Psoas muscle (tissue), 8 donors: Measurements from ENCODE around the gene MAP3K5. TPM values are rescaled to one million over a fixed set of nuclear protein-coding genes. Genes with fewer than 3 reads are reported as not detected.

Experiments used
- ATAC-seq, 4 donors: fragments of 200-7000 bp; cut with Tn5 transposase; one replicate each; pipeline ENCODE4 v1.9.1; 2020; ENCODE audit warnings: moderate library complexity in 3 of 4, mild to moderate bottlenecking in 2 of 4
- DNase-seq, 2 donors: peaks; one replicate each; pipeline ENCODE4 v3.0.0-alpha.2; 2020
- H3K27ac ChIP-seq: fragments of 200-600 bp; one replicate; pipeline ENCODE4 v1.8.0; 2022
- H3K27me3 ChIP-seq, 3 donors: fragments of 200-600 bp in 1 of 3; one replicate each; pipeline versions ENCODE4 v1.6.1 to v1.8.0; 2013 to 2022; ENCODE audit warnings: low read length in 2 of 3, mild to moderate bottlenecking in 2 of 3, moderate library complexity in 1 of 3; ENCODE audit not compliant: insufficient read depth in 3 of 3
- H3K36me3 ChIP-seq, 2 donors: fragments of 200-600 bp in 1 of 2; one replicate each; pipeline versions ENCODE4 v1.6.1 to v1.8.0; 2013 to 2022; ENCODE audit warnings: low read depth in 1 of 2, mild to moderate bottlenecking in 1 of 2, moderate library complexity in 1 of 2; ENCODE audit not compliant: insufficient read depth in 1 of 2
- H3K4me1 ChIP-seq: fragments of 200-600 bp; one replicate; pipeline ENCODE4 v1.8.0; 2022
- H3K4me3 ChIP-seq: fragments of 200-600 bp; one replicate; pipeline ENCODE4 v1.8.0; 2022; ENCODE audit warnings: mild to moderate bottlenecking
- H3K9me3 ChIP-seq: fragments of 200-600 bp; one replicate; pipeline ENCODE4 v1.8.0; 2022
- CTCF ChIP-seq: fragments of 200-600 bp; IDR thresholded peaks from one replicate; pipeline ENCODE4 v1.8.0; 2022; ENCODE audit warnings: antibody characterized with exemption
- WGBS, 3 donors: extraction: QIAGEN DNeasy Blood & Tissue Kit; methylation state at CpG; one replicate each; pipeline versions ENCODE4 v1.1.6 to v1.1.7; 2013; 5-methylcytosine and 5-hydroxymethylcytosine counted together
- intact Hi-C, 2 donors: fragments of 100-400 bp; cut with DNase I; formaldehyde crosslinking; loops; one replicate each; pipeline versions ENCODE4 v1.11.0 to v1.14.2; 2022
- polyA plus RNA-seq, 3 donors: library from polyadenylated mRNA; stranded (reverse); fragments of 200-250 nt; gene quantifications; one replicate each; pipeline ENCODE4 v1.2.3, GENCODE V29; 2013
- total RNA-seq, 4 donors: library from RNA; stranded (reverse); fragmentation: NEBNext Ultra II Directional in 2 of 4; extraction: Animal tissue kit (Norgen Biotek cat#: 25700) in 2 of 4; gene quantifications; one replicate each; pipeline versions ENCODE4 v1.2.1 to v1.2.4, GENCODE V29; 2021 to 2023
- donor health status: healthy with polysubstance abuse.
- donor health status: DM: no; HTN: no; CAD: no; lungs with moderate emphysema.
- donor health status: Bipolar disorder and iron deficiency.
- donor health status: healthy.
- donor health status: DM: yes; HTN: yes; CAD: no.
- donor health status: DM: no; HTN: no; CAD: no.
- donor health status: DM: no; HTN: no; CAD: no.
- donor health status: DM: yes; HTN: yes; CAD: no.

The MAP3K5 gene
- total and polyA plus RNA-seq, 7 donors: 0.91 to 8.3 (median 3.8) TPM

GRCh38 chr6:136782021-136782770 is 10.1 kb downstream of the MAP3K5 start:
- no peaks in the 10 kb centered on the region for H3K27me3 ChIP-seq
- intact Hi-C loops: no loop called here
- H3K27ac ChIP-seq: no peak overlapping the region
- no peaks in the 10 kb centered on the region for H3K36me3 ChIP-seq
- DNase-seq (no peak), ATAC-seq (no peak)
- 80 to 83% (median 82%) methylated on average over 1 of the region's 1 CpG for WGBS, 3 donors
- no peaks in the 10 kb centered on the region for H3K9me3 ChIP-seq
- no peak overlapping the region for H3K4me3 ChIP-seq
- TF ChIP-seq CTCF: no peak
- H3K4me1 ChIP-seq: peaks cover 4% of the 10 kb centered on the region

GRCh38 chr6:136780972-136781371 is 11.3 kb downstream of the MAP3K5 start:
- DNase-seq: no peak
- TF ChIP-seq CTCF: no peak
- no peak for ATAC-seq
- no peaks in the 10 kb centered on the region for H3K27me3 ChIP-seq
- no peaks in the 10 kb centered on the region for H3K9me3 ChIP-seq
- H3K4me1 ChIP-seq: no peaks in the 10 kb centered on the region
- H3K4me3 ChIP-seq: no peak overlapping the region
- 91 to 97% (median 93%) methylated on average over 3 of the region's 3 CpGs for WGBS, 3 donors
- H3K36me3 ChIP-seq: no peaks in the 10 kb centered on the region
- intact Hi-C loops: no loop called here
- H3K27ac ChIP-seq: no peak overlapping the region

- no peak for TF ChIP-seq CTCF
- H3K36me3 ChIP-seq: no peaks in the 10 kb centered on the region
- no peaks in the 10 kb centered on the region for H3K9me3 ChIP-seq
- DNase-seq: no peak
- no peak overlapping the region for H3K4me3 ChIP-seq
- no peak for ATAC-seq
- no peaks in the 10 kb centered on the region for H3K27me3 ChIP-seq
- H3K4me1 ChIP-seq: peaks cover 9% of the 10 kb centered on the region
- no peak overlapping the region for H3K27ac ChIP-seq
- intact Hi-C loops: no loop called here
- 37 to 60% (median 47%) methylated on average over 1 of the region's 1 CpG for WGBS, 3 donors
These were observed 12.6 kb downstream of the MAP3K5 start for GRCh38 chr6:136779682-136780081.

GRCh38 chr6:136777651-136778050 is 14.6 kb downstream of the MAP3K5 start:
- no peaks in the 10 kb centered on the region for H3K36me3 ChIP-seq
- H3K27me3 ChIP-seq: no peaks in the 10 kb centered on the region
- no peak for TF ChIP-seq CTCF
- ATAC-seq (no peak), DNase-seq (no peak)
- no peaks in the 10 kb centered on the region for H3K9me3 ChIP-seq
- H3K4me1 ChIP-seq: peaks cover 23% of the 10 kb centered on the region
- H3K4me3 ChIP-seq: no peak overlapping the region
- no peak overlapping the region for H3K27ac ChIP-seq
- 34 to 57% (median 40%) methylated on average over 3 of the region's 3 CpGs for WGBS, 3 donors
- intact Hi-C loops: no loop called here

GRCh38 chr6:136775548-136775947 is 16.7 kb downstream of the MAP3K5 start:
- DNase-seq (no peak), ATAC-seq (no peak)
- Histone ChIP-seq H3K9me3 (no peaks in the 10 kb centered on the region), H3K36me3 (no peaks in the 10 kb centered on the region), H3K4me3 (no peak overlapping the region), H3K27me3 (no peaks in the 10 kb centered on the region), H3K27ac (no peak overlapping the region), H3K4me1 (peaks cover 23% of the 10 kb centered on the region)
- TF ChIP-seq CTCF: no peak
- 83 to 91% (median 85%) methylated on average over 2 of the region's 2 CpGs for WGBS, 3 donors
- intact Hi-C loops: no loop called here
